A673 (cell line): Measurements from ENCODE around the gene ADPRS.

Experiments
- CTCF ChIP-seq: fragments of 300-800, 200-600 bp; sonication (generic); conservative IDR thresholded peaks from 2 replicates; pipeline ENCODE4 v1.5.1; 2017; ENCODE audit warnings: low read depth, mild to moderate bottlenecking, antibody characterized with exemption, low read length, moderate library complexity, mixed read lengths
- EZH2 ChIP-seq: fragments of 200-600 bp; sonication (generic); IDR thresholded peaks from 2 replicates; pipeline ENCODE4 v1.6.1; 2017; ENCODE audit warnings: borderline replicate concordance, low read depth, mild to moderate bottlenecking, mixed read lengths, antibody characterized with exemption, low read length; ENCODE audit not compliant: poor library complexity, severe bottlenecking

GRCh38 chr1:36083635-36084496 is 4.8 kb upstream of the ADPRS start, which contains the start of gene TEKT2:
- TF ChIP-seq CTCF (no peak), EZH2 (no peak)
